Colonic mucosa (tissue), 4 donors: ENCODE results near the gene ELP2. TPM values are rescaled to one million over a fixed set of nuclear protein-coding genes. Genes with fewer than 3 reads are reported as not detected.
"Not testable (repeated sequence)": the region's sequence is repeated elsewhere in the genome, so short reads cannot be mapped to it uniquely, and the experiment has no call there.

Experiments
- DNase-seq: peaks from one replicate; pipeline ENCODE4 v3.0.0-alpha.2; 2020
- H3K27ac ChIP-seq: fragments of 200-600 bp; one replicate; pipeline ENCODE4 v1.8.0; 2021
- H3K27me3 ChIP-seq: fragments of 200-600 bp; one replicate; pipeline ENCODE4 v1.8.0; 2021
- H3K36me3 ChIP-seq: fragments of 200-600 bp; one replicate; pipeline ENCODE4 v1.8.0; 2021
- H3K4me1 ChIP-seq: fragments of 200-600 bp; one replicate; pipeline ENCODE4 v1.8.0; 2021; ENCODE audit warnings: mild to moderate bottlenecking
- H3K4me3 ChIP-seq: fragments of 200-600 bp; one replicate; pipeline ENCODE4 v1.8.0; 2021
- H3K9ac ChIP-seq, 2 donors: one replicate each; pipeline ENCODE4 v1.7.0; 2013; ENCODE audit warnings: control low read depth in 2 of 2, low read depth in 2 of 2, low read length in 2 of 2
- H3K9me3 ChIP-seq: fragments of 200-600 bp; one replicate; pipeline ENCODE4 v1.8.0; 2021
- CTCF ChIP-seq: fragments of 200-600 bp; IDR thresholded peaks from one replicate; pipeline ENCODE4 v1.8.0; 2022; ENCODE audit warnings: antibody characterized with exemption, mild to moderate bottlenecking
- intact Hi-C: fragments of 100-400 bp; cut with DNase I; formaldehyde crosslinking; loops from one replicate; pipeline ENCODE4 v1.14.1; 2022
- total RNA-seq, 2 donors: library from RNA; stranded (reverse); fragmentation: NEBNext Ultra II Directional in 1 of 2; extraction: Animal tissue kit (Norgen Biotek cat#: 25700) in 1 of 2; gene quantifications; one replicate each; pipeline ENCODE4 v1.2.1, GENCODE V29; 2021
- donor health status: healthy.
- donor health status: DM: no; HTN: no; CAD: no.
- donor health status: DM: no; HTN: no; CAD: no.

ELP2 gene
- 10 to 100 TPM; 48.3 to 51.6 TPM for total RNA-seq

GRCh38 chr18:36129300-36130038, at the start of gene ELP2, which contains the start of gene SLC39A6:
Gene ELP2 (plus strand): TSS chr18:36129899. CDS start chr18:36129934, 35 bp downstream.
Gene SLC39A6 (minus strand): TSS chr18:36129340. CDS start chr18:36127007, 2,333 bp downstream.
- H3K4me1 ChIP-seq: peaks cover 7% of the 10 kb centered on the region
- TF ChIP-seq CTCF: no peak
- peak within 1 kb of the TSS; percentile 93 to 96 for H3K9ac ChIP-seq
- H3K4me3 ChIP-seq: peak within 1 kb of the TSS; percentile 91
- no peaks in the 10 kb centered on the region for H3K36me3 ChIP-seq
- peak; percentile 97 for DNase-seq
- peak within 1 kb of the TSS; percentile 96 for H3K27ac ChIP-seq
- no peaks in the 10 kb centered on the region for H3K27me3 ChIP-seq
- intact Hi-C loops: loop anchor here (5.0 kb wide), 1 partner anchor 53 kb away; no protein-coding TSS in a partner anchor
- no peaks in the 10 kb centered on the region for H3K9me3 ChIP-seq

- H3K27me3 ChIP-seq, H3K4me1 ChIP-seq, intact Hi-C loops, H3K27ac ChIP-seq, H3K36me3 ChIP-seq, DNase-seq, H3K4me3 ChIP-seq, H3K9ac ChIP-seq, H3K9me3 ChIP-seq: not testable (repeated sequence)
These were observed 48.6 kb upstream of the ELP2 start for GRCh38 chr18:36081118-36081517.

- intact Hi-C loops: no loop called here
- Histone ChIP-seq H3K36me3 (no peaks in the 10 kb centered on the region), H3K4me1 (no peaks in the 10 kb centered on the region), H3K9ac (no peak overlapping the region), H3K27me3 (no peaks in the 10 kb centered on the region), H3K9me3 (no peaks in the 10 kb centered on the region), H3K4me3 (no peak overlapping the region), H3K27ac (no peak overlapping the region)
- TF ChIP-seq CTCF: no peak
- DNase-seq: no peak
These were observed 46.0 kb upstream of the ELP2 start for GRCh38 chr18:36083729-36084128.

GRCh38 chr18:36085195-36085594, 44.5 kb upstream of the ELP2 start:
- H3K27me3 ChIP-seq: no peaks in the 10 kb centered on the region
- H3K27ac ChIP-seq: no peak overlapping the region
- H3K4me1 ChIP-seq: no peaks in the 10 kb centered on the region
- TF ChIP-seq CTCF: no peak
- H3K36me3 ChIP-seq: no peaks in the 10 kb centered on the region
- DNase-seq: no peak
- H3K9me3 ChIP-seq: no peaks in the 10 kb centered on the region
- H3K9ac ChIP-seq: no peak overlapping the region
- intact Hi-C loops: no loop called here
- no peak overlapping the region for H3K4me3 ChIP-seq

- H3K9me3 ChIP-seq: no peaks in the 10 kb centered on the region
- H3K9ac ChIP-seq: no peak overlapping the region
- H3K36me3 ChIP-seq: no peaks in the 10 kb centered on the region
- DNase-seq: no peak
- intact Hi-C loops: no loop called here
- TF ChIP-seq CTCF: no peak
- H3K27me3 ChIP-seq: no peaks in the 10 kb centered on the region
- H3K27ac ChIP-seq: no peak overlapping the region
- no peaks in the 10 kb centered on the region for H3K4me1 ChIP-seq
- no peak overlapping the region for H3K4me3 ChIP-seq
These were observed 43.5 kb upstream of the ELP2 start for GRCh38 chr18:36086186-36086585.

GRCh38 chr18:36088256-36088655, 41.4 kb upstream of the ELP2 start:
- no peak overlapping the region for H3K9ac ChIP-seq
- no peaks in the 10 kb centered on the region for H3K36me3 ChIP-seq
- TF ChIP-seq CTCF: no peak
- no peaks in the 10 kb centered on the region for H3K9me3 ChIP-seq
- no peak overlapping the region for H3K27ac ChIP-seq
- intact Hi-C loops: no loop called here
- H3K4me3 ChIP-seq: no peak overlapping the region
- H3K27me3 ChIP-seq: no peaks in the 10 kb centered on the region
- H3K4me1 ChIP-seq: no peaks in the 10 kb centered on the region
- no peak for DNase-seq
